GM21423 (cell line): Measurements from ENCODE around the gene DAGLB.
"Not testable (repeated sequence)": the region's sequence is repeated elsewhere in the genome, so short reads cannot be mapped to it uniquely, and the experiment has no call there.

Experiments used
- ATAC-seq: cut with Tn5 transposase; IDR thresholded peaks from one replicate; pipeline ENCODE4 v1.9.1; 2021; ENCODE audit warnings: mild to moderate bottlenecking, moderate library complexity; ENCODE audit not compliant: unreplicated experiment

DAGLB gene

GRCh38 chr7:6379886-6380285, 67.9 kb downstream of the DAGLB start:
- ATAC-seq, result no peak

- not testable (repeated sequence) for ATAC-seq
Observed at GRCh38 chr7:6378556-6378955, 69.2 kb downstream of the DAGLB start.

GRCh38 chr7:6376820-6377219, 70.9 kb downstream of the DAGLB start:
- no peak for ATAC-seq

- no peak for ATAC-seq
Observed at GRCh38 chr7:6375348-6376101, 72.2 kb downstream of the DAGLB start.

GRCh38 chr7:6367701-6368211, 80.0 kb downstream of the DAGLB start:
- ATAC-seq, result no peak

GRCh38 chr7:6365451-6365850, 82.3 kb downstream of the DAGLB start:
- ATAC-seq, result no peak

- no peak for ATAC-seq
Observed at GRCh38 chr7:6360841-6361240, 86.9 kb downstream of the DAGLB start.

- no peak for ATAC-seq
Observed at GRCh38 chr7:6359734-6360133, 88.0 kb downstream of the DAGLB start.
